K562 (cell line): ENCODE measurements around the gene ZNF567. TPM values are rescaled to one million over a fixed set of nuclear protein-coding genes. Genes with fewer than 3 reads are reported as not detected.
A peak's percentile ranks its signal among the peaks of the same experiment; 100 is the strongest.

ENCODE experiments used
- ATAC-seq: fragments of 200-7000 bp; cut with Tn5 transposase; 3 replicates; pipeline ENCODE4 v1.9.1; 2020; ENCODE audit warnings: moderate library complexity
- BruUV-seq: library from RNA; stranded (reverse); fragments of 400-500 nt; replicated peaks from 2 replicates; lab custom pipeline; 2021; lab: Mats Ljungman, UMichigan
- CTCF ChIA-PET: fragments of 300-600 bp; formaldehyde crosslinking; extraction: SDS; loops from one replicate; lab custom pipeline; 2021; ENCODE audit warnings: low intra/inter-chr PET ratio; lab: Yijun Ruan, JAX
- POLR2A ChIA-PET: fragments of 300-600, 350-650 bp; sonication (Branson Sonifier 250); formaldehyde crosslinking; extraction: SDS; loops from one replicate; lab custom pipeline; 2021; ENCODE audit warnings: antibody characterized with exemption, inconsistent platforms; lab: Yijun Ruan, JAX
- DNase-seq, 4 experiments: peaks; one replicate each; pipeline versions ENCODE4 v3.0.0 to v3.0.0-alpha.2; 2011 to 2018; ENCODE audit warnings: low spot score in 3 of 4, mixed read lengths in 3 of 4; ENCODE audit errors: extremely low read depth in 1 of 4
- FAIRE-seq: peaks from 2 replicates; lab custom pipeline; 2011; peaks lifted over from hg19 to GRCh38; lab: Jason Lieb, UNC
- H2AFZ ChIP-seq: 2 replicates; pipeline ENCODE4 v1.6.0; 2011; ENCODE audit warnings: low read depth, low read length, control low read depth, inconsistent platforms
- H3K27ac ChIP-seq: fragments of 200-600 bp; 3 replicates; pipeline ENCODE4 v1.8.0; 2011; ENCODE audit warnings: low read depth, mild to moderate bottlenecking, control low read depth, inconsistent platforms, low read length, moderate library complexity, mixed read lengths; ENCODE audit errors: extremely low read depth
- H3K27me3 ChIP-seq, 2 experiments: fragments of 300-600 bp in 1 of 2; 2 replicates in 1 of 2; 3 replicates in 1 of 2; pipeline versions ENCODE4 v1.6.0 to v1.8.0; 2011; ENCODE audit warnings: inconsistent platforms in 2 of 2, low read length in 2 of 2, mild to moderate bottlenecking in 1 of 2, mixed read lengths in 1 of 2, moderate library complexity in 1 of 2; ENCODE audit not compliant: control insufficient read depth in 2 of 2, insufficient read depth in 2 of 2
- H3K36me3 ChIP-seq: fragments of 300-600 bp; 3 replicates; pipeline ENCODE4 v1.8.0; 2011; ENCODE audit warnings: mild to moderate bottlenecking, low read length, inconsistent platforms; ENCODE audit not compliant: control insufficient read depth, insufficient read depth
- H3K4me1 ChIP-seq, 2 experiments: fragments of 200-600 bp in 1 of 2; replicated peaks in 1 of 2; 2 replicates in 1 of 2; 3 replicates in 1 of 2; pipeline versions ENCODE4 v1.5.1 to v1.8.0; 2011; ENCODE audit warnings: inconsistent platforms in 2 of 2, low read length in 2 of 2, mild to moderate bottlenecking in 1 of 2, mixed read lengths in 1 of 2, moderate library complexity in 1 of 2; ENCODE audit not compliant: control insufficient read depth in 2 of 2, insufficient read depth in 2 of 2
- H3K4me2 ChIP-seq: 2 replicates; pipeline ENCODE4 v1.6.1; 2011; ENCODE audit warnings: low read length, control low read depth, inconsistent platforms, mixed read lengths; ENCODE audit not compliant: insufficient read depth
- H3K4me3 ChIP-seq: fragments of 200-600 bp; sonication (generic), shearing (Covaris generic); 2 replicates; pipeline ENCODE4 v1.5.1; 2016; ENCODE audit warnings: control low read depth, inconsistent platforms
- H3K79me2 ChIP-seq: fragments of 200-600 bp; 3 replicates; pipeline ENCODE4 v1.8.0; 2011; ENCODE audit warnings: low read length, inconsistent platforms; ENCODE audit not compliant: control insufficient read depth, insufficient read depth
- H3K9ac ChIP-seq, 2 experiments: 2 replicates each; pipeline versions ENCODE4 v1.6.0 to v1.6.1; 2011; ENCODE audit warnings: low read depth in 2 of 2, low read length in 2 of 2, control low read depth in 1 of 2, inconsistent platforms in 1 of 2, mild to moderate bottlenecking in 1 of 2, mixed read lengths in 1 of 2; ENCODE audit not compliant: insufficient read depth in 1 of 2
- H3K9me1 ChIP-seq: one replicate; pipeline ENCODE4 v1.6.0; 2011; ENCODE audit warnings: inconsistent platforms, mild to moderate bottlenecking, low read length, moderate library complexity; ENCODE audit not compliant: control insufficient read depth, insufficient read depth
- H3K9me3 ChIP-seq: replicated peaks from 2 replicates; pipeline ENCODE4 v1.5.1; 2011; ENCODE audit warnings: low read depth, low read length, inconsistent platforms; ENCODE audit not compliant: control insufficient read depth, insufficient read depth
- H4K20me1 ChIP-seq: replicated peaks from 2 replicates; pipeline ENCODE4 v1.6.1; 2011; ENCODE audit warnings: low read length, inconsistent platforms, mixed read lengths; ENCODE audit not compliant: control insufficient read depth, insufficient read depth
- ZMIZ1 ChIP-seq, 2 experiments: fragments of 150-350 bp in 1 of 2; IDR thresholded peaks; 2 replicates each; pipeline ENCODE4 v1.6.1; 2012 to 2016; ENCODE audit warnings: low read depth in 2 of 2, low read length in 2 of 2, mild to moderate bottlenecking in 1 of 2, moderate library complexity in 1 of 2
- ZNF75A ChIP-seq: fragments of 450-650 bp; formaldehyde crosslinking; IDR thresholded peaks from 2 replicates; pipeline ENCODE4 v1.4.0; 2020; ENCODE audit warnings: mild to moderate bottlenecking
- WGBS: fragments of 100-300 bp; shearing (Covaris generic); methylation state at CpG from one replicate; pipeline ENCODE4 v1.1.6; 2016; ENCODE audit warnings: low coverage, mixed read lengths; ENCODE audit not compliant: insufficient coverage; ENCODE audit errors: missing lambda C conversion rate; 5-methylcytosine and 5-hydroxymethylcytosine counted together
- in situ Hi-C: fragments of 300-500 bp; cut with MboI; formaldehyde crosslinking; loops from 4 replicates; pipeline ENCODE4 v1.15.0; 2018; ENCODE audit warnings: inconsistent platforms, mixed read lengths
- intact Hi-C: fragments of 100-400 bp; cut with micrococcal nuclease; formaldehyde crosslinking; loops from 2 replicates; pipeline ENCODE4 v1.14.2; 2022
- polyA plus RNA-seq, 8 experiments: library from polyadenylated mRNA; depleted of rRNA in 4 of 8; stranded (reverse) in 5 of 8; unstranded in 3 of 8; fragments of >200 nt; fragmentation: Nextera tagmentation in 2 of 8; fragmentation: Illumina TruSeq in 1 of 8; extraction: Ambion mirVana in 2 of 8; extraction: Trizol in 1 of 8; gene quantifications; 2 replicates each; pipeline versions ENCODE4 v1.2.1 to v1.2.3, GENCODE V29; 2011 to 2014; ENCODE audit warnings: inconsistent platforms in 1 of 8, missing spikeins in 1 of 8
- total RNA-seq, 7 experiments: library from RNA; depleted of rRNA in 6 of 7; stranded (reverse); fragments of >200 nt in 6 of 7; fragmentation: Illumina TruSeq in 2 of 7; extraction: Trizol in 2 of 7; gene quantifications; 2 replicates each; pipeline versions ENCODE4 v1.2.1 to v1.2.3, GENCODE V29; 2011 to 2021; ENCODE audit warnings: low replicate concordance in 1 of 7
- TF ChIP-seq, protein P1 (sequence below): fragments of 450-650 bp; IDR thresholded peaks from 2 replicates; pipeline ENCODE4 v1.6.1; 2018; ENCODE audit warnings: mild to moderate bottlenecking, low read depth; ENCODE audit not compliant: partially characterized antibody

Gene ZNF567
- total and polyA plus RNA-seq, 9 of the 15 experiments (the other 6 are each of a cell fraction or from before 2014, with no cell fraction given), result 3.1 to 11.5 (median 7.4) TPM

- H3K9me1 ChIP-seq, result no peaks in the 10 kb centered on the region
- intact Hi-C loops (no loop called here), in situ Hi-C loops (no loop called here)
- no peak overlapping the region for H3K4me3 ChIP-seq
- 75% methylated on average over 10 of the region's 10 CpGs for WGBS
- no peak for DNase-seq
- ChIA-PET POLR2A (no interaction called here), CTCF (no interaction called here)
- H3K79me2 ChIP-seq, result no peaks in the 10 kb centered on the region
- H3K27me3 ChIP-seq, result no peaks in the 10 kb centered on the region
- no peak overlapping the region for H2AFZ ChIP-seq
- TF ChIP-seq ZNF75A (CRISPR knock-in tag), result peak; percentile 94
- TF ChIP-seq, protein P1, sequence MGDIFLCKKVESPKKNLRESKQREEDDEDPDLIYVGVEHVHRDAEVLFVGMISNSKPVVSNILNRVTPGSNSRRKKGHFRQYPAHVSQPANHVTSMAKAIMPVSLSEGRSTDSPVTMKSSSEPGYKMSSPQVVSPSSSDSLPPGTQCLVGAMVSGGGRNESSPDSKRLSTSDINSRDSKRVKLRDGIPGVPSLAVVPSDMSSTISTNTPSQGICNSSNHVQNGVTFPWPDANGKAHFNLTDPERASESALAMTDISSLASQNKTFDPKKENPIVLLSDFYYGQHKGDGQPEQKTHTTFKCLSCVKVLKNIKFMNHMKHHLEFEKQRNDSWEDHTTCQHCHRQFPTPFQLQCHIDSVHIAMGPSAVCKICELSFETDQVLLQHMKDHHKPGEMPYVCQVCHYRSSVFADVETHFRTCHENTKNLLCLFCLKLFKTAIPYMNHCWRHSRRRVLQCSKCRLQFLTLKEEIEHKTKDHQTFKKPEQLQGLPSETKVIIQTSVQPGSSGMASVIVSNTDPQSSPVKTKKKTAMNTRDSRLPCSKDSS, result peak; percentile 33
- TF ChIP-seq ZMIZ1 (IDR thresholded peaks at IDR 0.05; ENCODE audit: low read depth in 2 of 2, low read length in 2 of 2), result no peak
- no peaks in the 10 kb centered on the region for H3K4me1 ChIP-seq
- BruUV-seq, result no TSS peak
- peaks cover 56% of the 10 kb centered on the region for H3K9me3 ChIP-seq
- H3K9ac ChIP-seq, result no peak overlapping the region
- no peaks in the 10 kb centered on the region for H4K20me1 ChIP-seq
- H3K4me2 ChIP-seq, result no peak overlapping the region
- H3K36me3 ChIP-seq, result peaks cover 71% of the 10 kb centered on the region
- no peak for ATAC-seq
- no peak overlapping the region for H3K27ac ChIP-seq
- no peak for FAIRE-seq
Observed at GRCh38 chr19:36748431-36749275, 61.2 kb downstream of the ZNF567 start.
